KMS-11 (cell line): ENCODE data around the gene STK32B.
A peak's percentile ranks its signal among the peaks of the same experiment; 100 is the strongest.

Source experiments
- H2AFZ ChIP-seq: fragments of 200-600 bp; sonication (generic); 2 replicates; pipeline ENCODE4 v1.6.1; 2016; ENCODE audit warnings: antibody characterized with exemption, mixed run types, low read depth
- H3K27ac ChIP-seq: fragments of 200-600 bp; sonication (generic); 2 replicates; pipeline ENCODE4 v1.6.1; 2016; ENCODE audit warnings: mild to moderate bottlenecking, mixed run types
- H3K27me3 ChIP-seq: fragments of 200-600 bp; sonication (generic); 2 replicates; pipeline ENCODE4 v1.6.1; 2017; ENCODE audit warnings: mild to moderate bottlenecking, low read depth, mixed run types, moderate library complexity; ENCODE audit not compliant: insufficient read depth
- H3K36me3 ChIP-seq: fragments of 200-600 bp; sonication (generic); 2 replicates; pipeline ENCODE4 v1.6.1; 2017; ENCODE audit warnings: mild to moderate bottlenecking, mixed run types; ENCODE audit not compliant: insufficient read depth
- H3K4me1 ChIP-seq: fragments of 200-600 bp; sonication (generic); 2 replicates; pipeline ENCODE4 v1.6.1; 2016; ENCODE audit warnings: mild to moderate bottlenecking, low read depth, mixed run types; ENCODE audit not compliant: poor library complexity, severe bottlenecking
- H3K4me2 ChIP-seq: fragments of 200-600 bp; sonication (generic); 2 replicates; pipeline ENCODE4 v1.7.0; 2016; ENCODE audit warnings: mild to moderate bottlenecking, mixed run types
- H3K4me3 ChIP-seq: fragments of 200-600 bp; sonication (generic); IDR thresholded peaks from 2 replicates; pipeline ENCODE4 v1.6.1; 2017; ENCODE audit warnings: low read depth, low read length, mixed read lengths; ENCODE audit not compliant: insufficient read depth
- H3K79me2 ChIP-seq: fragments of 200-600 bp; sonication (generic); 2 replicates; pipeline ENCODE4 v1.6.1; 2016; ENCODE audit warnings: low read depth, mixed run types; ENCODE audit not compliant: insufficient read depth
- H3K9ac ChIP-seq: fragments of 200-600 bp; sonication (generic); 2 replicates; pipeline ENCODE4 v1.6.1; 2016; ENCODE audit warnings: mild to moderate bottlenecking, mixed run types
- H4K20me1 ChIP-seq: fragments of 200-600 bp; sonication (generic); 2 replicates; pipeline ENCODE4 v1.6.1; 2016; ENCODE audit warnings: mild to moderate bottlenecking, mixed run types; ENCODE audit not compliant: insufficient read depth
- TF ChIP-seq, protein P1 (sequence below): fragments of 200-600 bp; sonication (generic); conservative IDR thresholded peaks from 2 replicates; pipeline ENCODE4 v1.6.1; 2017; ENCODE audit warnings: low read depth, mild to moderate bottlenecking, antibody characterized with exemption, low read length, moderate library complexity, mixed read lengths

Gene STK32B

GRCh38 chr4:5460106-5460801 lies 409.0 kb downstream of the STK32B start:
- Histone ChIP-seq H3K4me3 (no peak overlapping the region), H4K20me1 (no peaks in the 10 kb centered on the region), H3K4me2 (no peak overlapping the region), H3K79me2 (no peaks in the 10 kb centered on the region), H3K27me3 (no peaks in the 10 kb centered on the region), H3K4me1 (no peaks in the 10 kb centered on the region), H3K27ac (no peak overlapping the region), H3K9ac (no peak overlapping the region), H2AFZ (no peak overlapping the region), H3K36me3 (no peaks in the 10 kb centered on the region)
- TF ChIP-seq, protein P1, sequence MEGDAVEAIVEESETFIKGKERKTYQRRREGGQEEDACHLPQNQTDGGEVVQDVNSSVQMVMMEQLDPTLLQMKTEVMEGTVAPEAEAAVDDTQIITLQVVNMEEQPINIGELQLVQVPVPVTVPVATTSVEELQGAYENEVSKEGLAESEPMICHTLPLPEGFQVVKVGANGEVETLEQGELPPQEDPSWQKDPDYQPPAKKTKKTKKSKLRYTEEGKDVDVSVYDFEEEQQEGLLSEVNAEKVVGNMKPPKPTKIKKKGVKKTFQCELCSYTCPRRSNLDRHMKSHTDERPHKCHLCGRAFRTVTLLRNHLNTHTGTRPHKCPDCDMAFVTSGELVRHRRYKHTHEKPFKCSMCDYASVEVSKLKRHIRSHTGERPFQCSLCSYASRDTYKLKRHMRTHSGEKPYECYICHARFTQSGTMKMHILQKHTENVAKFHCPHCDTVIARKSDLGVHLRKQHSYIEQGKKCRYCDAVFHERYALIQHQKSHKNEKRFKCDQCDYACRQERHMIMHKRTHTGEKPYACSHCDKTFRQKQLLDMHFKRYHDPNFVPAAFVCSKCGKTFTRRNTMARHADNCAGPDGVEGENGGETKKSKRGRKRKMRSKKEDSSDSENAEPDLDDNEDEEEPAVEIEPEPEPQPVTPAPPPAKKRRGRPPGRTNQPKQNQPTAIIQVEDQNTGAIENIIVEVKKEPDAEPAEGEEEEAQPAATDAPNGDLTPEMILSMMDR, result peak; percentile 35

DNA sequence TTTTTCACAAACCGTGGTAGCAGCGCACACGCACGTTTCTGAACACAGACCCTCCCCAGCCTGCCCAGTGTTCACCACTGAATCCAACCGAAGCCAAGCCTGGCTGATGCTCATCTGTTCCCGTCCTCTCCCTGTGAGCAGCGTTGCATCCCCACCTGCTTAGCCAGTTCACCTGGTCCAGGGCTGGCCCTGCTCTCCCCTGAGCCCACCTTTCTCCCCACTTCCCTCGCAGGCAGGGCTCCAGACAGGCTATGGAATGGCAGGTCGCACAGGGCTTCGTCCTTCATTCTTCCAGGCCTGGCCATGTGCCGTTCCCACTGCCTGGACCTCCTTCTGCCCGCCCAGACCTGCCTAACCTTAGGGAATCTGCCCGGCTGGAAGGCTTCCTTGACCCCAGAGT lies 410.2 kb downstream of the STK32B start:
- Histone ChIP-seq H3K4me3 (no peak overlapping the region), H3K36me3 (no peaks in the 10 kb centered on the region), H3K4me2 (no peak overlapping the region), H3K27ac (no peak overlapping the region), H4K20me1 (no peaks in the 10 kb centered on the region), H3K79me2 (no peaks in the 10 kb centered on the region), H3K4me1 (no peaks in the 10 kb centered on the region), H3K27me3 (no peaks in the 10 kb centered on the region), H2AFZ (no peak overlapping the region), H3K9ac (no peak overlapping the region)
- TF ChIP-seq, protein P1, result no peak

DNA sequence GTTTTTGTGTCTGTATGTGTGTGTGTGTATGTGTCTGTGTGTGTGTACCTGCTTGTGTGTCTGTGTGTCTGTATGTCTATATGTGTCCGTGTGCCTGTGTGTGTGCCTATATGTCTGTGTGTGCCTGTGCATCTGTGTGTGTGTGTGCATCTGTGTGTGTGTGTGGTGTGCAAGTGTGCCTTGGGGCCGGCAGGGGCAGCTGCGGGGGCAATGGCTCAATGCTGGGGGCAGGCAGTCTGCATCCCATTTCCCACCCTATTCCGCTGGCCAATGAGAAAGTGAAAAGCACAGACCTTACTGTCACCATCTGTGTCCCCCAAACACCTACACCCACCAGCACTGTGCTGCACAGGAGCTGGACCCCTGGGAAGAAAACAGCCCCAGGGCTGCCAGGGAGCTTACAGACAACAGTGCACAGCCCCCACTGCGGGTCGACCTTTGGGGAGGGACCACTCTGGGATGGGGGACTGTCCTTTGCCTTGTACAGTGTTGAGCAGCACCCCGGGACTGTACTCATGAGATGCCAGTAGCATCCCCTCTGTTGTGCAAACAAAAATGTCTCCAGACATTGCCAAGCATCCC lies 411.1 kb downstream of the STK32B start:
- no peak overlapping the region for H3K4me2 ChIP-seq
- no peaks in the 10 kb centered on the region for H3K4me1 ChIP-seq
- no peaks in the 10 kb centered on the region for H3K36me3 ChIP-seq
- no peaks in the 10 kb centered on the region for H3K27me3 ChIP-seq
- no peak overlapping the region for H3K27ac ChIP-seq
- TF ChIP-seq, protein P1, result no peak
- no peaks in the 10 kb centered on the region for H4K20me1 ChIP-seq
- H3K9ac ChIP-seq, result no peak overlapping the region
- H3K79me2 ChIP-seq, result no peaks in the 10 kb centered on the region
- H2AFZ ChIP-seq, result no peak overlapping the region
- no peak overlapping the region for H3K4me3 ChIP-seq

DNA sequence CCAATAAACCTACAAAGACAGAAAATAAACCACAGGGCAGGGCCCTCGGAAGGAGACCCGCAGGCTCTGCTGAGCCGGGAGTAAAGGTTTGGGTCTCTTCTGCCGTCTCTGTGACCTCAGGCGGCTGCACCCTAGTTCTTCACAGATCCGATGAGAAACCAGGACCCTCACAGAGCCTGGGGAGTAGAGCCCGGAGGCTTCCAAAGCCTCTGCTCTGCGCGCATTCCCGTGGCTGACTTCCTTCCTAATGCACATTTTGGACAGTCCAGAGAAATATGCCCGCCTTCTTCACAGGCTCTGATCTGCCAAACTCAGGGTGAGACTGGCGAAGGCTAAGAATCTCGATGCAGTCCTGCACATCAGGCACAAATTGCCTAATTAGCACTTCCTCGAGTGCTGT lies 411.6 kb downstream of the STK32B start:
- Histone ChIP-seq H2AFZ (no peak overlapping the region), H4K20me1 (no peaks in the 10 kb centered on the region), H3K4me1 (no peaks in the 10 kb centered on the region), H3K79me2 (no peaks in the 10 kb centered on the region), H3K4me3 (no peak overlapping the region), H3K9ac (no peak overlapping the region), H3K27me3 (no peaks in the 10 kb centered on the region), H3K27ac (no peak overlapping the region), H3K4me2 (no peak overlapping the region), H3K36me3 (no peaks in the 10 kb centered on the region)
- TF ChIP-seq, protein P1, result no peak
